Brain pericyte (primary cell): ENCODE data around the gene PFN4.
"Not testable (repeated sequence)": the region's sequence is repeated elsewhere in the genome, so short reads cannot be mapped to it uniquely, and the experiment has no call there.

Experiments
- DNase-seq: peaks from one replicate; pipeline ENCODE4 v3.0.0-alpha.2; 2012; ENCODE audit warnings: low read depth, low spot score

PFN4 gene

GRCh38 chr2:24123195-24123921 lies at the start of gene PFN4, which contains the start of gene FAM228B:
PFN4 (minus strand) TSS chr2:24123334; CDS start chr2:24122535, 799 bp downstream.
FAM228B (plus strand) TSS chr2:24123469; CDS start chr2:24124362, 893 bp downstream.
- no peak for DNase-seq

GRCh38 chr2:24169023-24169422 lies 45.9 kb upstream of the PFN4 start:
- no peak for DNase-seq

- DNase-seq: no peak
Observed at GRCh38 chr2:24164416-24164973, 41.4 kb upstream of the PFN4 start.

GRCh38 chr2:24163601-24164000 lies 40.5 kb upstream of the PFN4 start:
- no peak for DNase-seq

GRCh38 chr2:24163186-24163585 lies 40.1 kb upstream of the PFN4 start:
- no peak for DNase-seq

GRCh38 chr2:24162494-24162893 lies 39.4 kb upstream of the PFN4 start:
- no peak for DNase-seq

- DNase-seq: no peak
Observed at GRCh38 chr2:24160761-24161160, 37.6 kb upstream of the PFN4 start.

GRCh38 chr2:24159708-24160107 lies 36.6 kb upstream of the PFN4 start:
- DNase-seq: no peak

- no peak for DNase-seq
Observed at GRCh38 chr2:24158131-24158530, 35.0 kb upstream of the PFN4 start.

GRCh38 chr2:24153478-24153877 lies 30.3 kb upstream of the PFN4 start:
- DNase-seq: no peak

GRCh38 chr2:24152413-24153197 lies 29.5 kb upstream of the PFN4 start:
- DNase-seq: no peak

GRCh38 chr2:24147364-24147763 lies 24.2 kb upstream of the PFN4 start:
- no peak for DNase-seq

- DNase-seq: not testable (repeated sequence)
Observed at GRCh38 chr2:24140305-24140704, 17.2 kb upstream of the PFN4 start.

GRCh38 chr2:24132543-24132942 lies 9.4 kb upstream of the PFN4 start:
- DNase-seq: no peak

GRCh38 chr2:24125956-24126355 lies 2.8 kb upstream of the PFN4 start:
- DNase-seq: no peak

GRCh38 chr2:24123922-24124580 lies 917 bp upstream of the PFN4 start:
- no peak for DNase-seq

- no peak for DNase-seq
Observed at GRCh38 chr2:24122366-24123194, 554 bp downstream of the PFN4 start.

- DNase-seq: no peak
Observed at GRCh38 chr2:24121469-24121868, 1.7 kb downstream of the PFN4 start.

GRCh38 chr2:24121066-24121465 lies 2.1 kb downstream of the PFN4 start:
- DNase-seq: no peak

GRCh38 chr2:24117902-24118301 lies 5.2 kb downstream of the PFN4 start:
- no peak for DNase-seq

GRCh38 chr2:24115057-24115456 lies 8.1 kb downstream of the PFN4 start:
- no peak for DNase-seq
